ENCODE data around the gene SELENOF. TPM values are rescaled to one million over a fixed set of nuclear protein-coding genes. Genes with fewer than 3 reads are reported as not detected.

Gene SELENOF
- total RNA-seq, 1 experiment from 2014 or later = 175 TPM

- TF ChIP-seq ZFX (IDR thresholded peaks at IDR 0.05) (no peak), SIN3A (IDR thresholded peaks at IDR 0.05; ENCODE audit: low read depth) (no peak), EZH2 (IDR thresholded peaks at IDR 0.05) (no peak), RAD21 (IDR thresholded peaks at IDR 0.05; ENCODE audit: low read depth) (no peak)
These were observed 14.9 kb upstream of the SELENOF start (continued) for GRCh38 chr1:86928819-86929218.

DNA sequence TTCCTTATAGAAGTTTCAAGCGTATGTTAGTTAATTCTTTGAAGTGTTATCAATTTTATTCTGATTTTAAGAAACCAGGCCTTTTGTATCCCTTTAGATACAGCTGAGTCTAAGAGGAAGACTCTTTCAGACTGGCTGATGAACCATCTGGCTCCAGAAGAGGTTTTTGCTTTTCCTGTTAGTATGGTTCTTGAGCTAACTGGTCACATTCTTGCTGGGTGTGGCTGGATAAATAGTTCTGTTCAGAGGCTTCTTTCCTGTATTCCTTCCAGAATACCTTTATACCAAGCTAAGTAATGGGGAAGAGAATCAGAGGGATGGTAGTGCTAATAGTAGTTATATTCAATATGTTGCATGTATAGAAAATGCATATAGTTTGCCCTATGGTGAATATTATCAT, 13.0 kb upstream of the SELENOF start:
- no peak overlapping the region for H3K27ac ChIP-seq (ENCODE audit: low read depth, low read length)
- no peak overlapping the region for H3K4me2 ChIP-seq (ENCODE audit: low read length)
- peaks cover 0 to 5% of the 10 kb centered on the region in 2 experiments; a peak in 1 of 4 replicates for H3K9me3 ChIP-seq (ENCODE audit: control insufficient read depth in 1 of 2, insufficient read depth in 1 of 2, low read depth in 1 of 2, low read length in 2 of 2)
- TF ChIP-seq FOSL1 (IDR thresholded peaks at IDR 0.05; ENCODE audit: low read depth) = no peak
- H3K79me2 ChIP-seq (ENCODE audit: insufficient read depth, low read length) = peaks cover 67% of the 10 kb centered on the region
- ATAC-seq (no peak), DNase-seq (ENCODE audit: low read depth, low spot score) (no peak)
- H3K9me2 ChIP-seq (ENCODE audit: insufficient read depth) = no peaks in the 10 kb centered on the region
- no TSS peak for BruUV-seq (replicated peaks)
- RAD21 ChIA-PET (ENCODE audit: low non-redundant PET in 1 of 2, low total read pairs in 2 of 2, uncharacterized antibody in 2 of 2, unreplicated experiment in 2 of 2) = no interaction called here
- no peak overlapping the region for H2AFZ ChIP-seq (ENCODE audit: low read depth, low read length, poor library complexity, severe bottlenecking)
- POLR2A ChIA-PET = no interaction called here
- H3K4me3 ChIP-seq (replicated peaks in 1 of 2; ENCODE audit: low read depth in 1 of 2, low read length in 2 of 2) = no peak overlapping the region
- H3K9ac ChIP-seq (ENCODE audit: low read length) = no peak overlapping the region
- peaks cover 0 to 1% of the 10 kb centered on the region in 2 experiments; a peak in 1 of 4 replicates for H3K36me3 ChIP-seq (ENCODE audit: control insufficient read depth in 1 of 2, insufficient read depth in 2 of 2, low read length in 2 of 2)
- peaks cover 4% of the 10 kb centered on the region; the same call in 1 of the 2 replicates for H4K20me1 ChIP-seq (ENCODE audit: insufficient read depth)
- intact Hi-C loops (cut with micrococcal nuclease) = no loop called here
- no peaks in the 10 kb centered on the region for H3K4me1 ChIP-seq (ENCODE audit: control insufficient read depth in 1 of 2, insufficient read depth in 2 of 2, low read length in 2 of 2)
- CTCF ChIA-PET = no interaction called here
- no peaks in the 10 kb centered on the region for H3K27me3 ChIP-seq (ENCODE audit: insufficient read depth, low read length)

DNA sequence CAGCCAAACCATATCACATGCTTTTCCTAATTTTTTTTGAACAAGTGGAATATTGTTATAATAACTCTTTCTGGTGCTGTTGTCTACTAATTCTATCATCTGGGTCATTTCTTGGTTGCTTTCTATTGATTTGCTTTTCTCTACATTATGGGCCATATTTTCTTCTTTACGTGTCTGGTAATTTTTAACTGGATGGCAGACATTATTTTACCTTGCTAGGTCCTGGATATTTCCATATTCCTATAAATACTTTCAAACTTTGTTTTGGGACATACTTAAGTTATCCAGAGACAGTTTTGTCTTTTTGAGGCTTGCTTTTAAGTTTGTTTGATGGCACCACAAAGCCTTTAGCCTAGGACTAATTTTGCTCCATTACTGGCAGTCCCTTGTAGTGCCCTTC, 11.8 kb upstream of the SELENOF start:
- no peak overlapping the region for H3K9ac ChIP-seq (ENCODE audit: low read length)
- DNase-seq (ENCODE audit: low read depth, low spot score) (no peak), ATAC-seq (no peak)
- no peaks in the 10 kb centered on the region for H3K27me3 ChIP-seq (ENCODE audit: insufficient read depth, low read length)
- H3K4me2 ChIP-seq (ENCODE audit: low read length) = no peak overlapping the region
- no peak overlapping the region for H3K27ac ChIP-seq (ENCODE audit: low read depth, low read length)
- H3K9me3 ChIP-seq (ENCODE audit: control insufficient read depth in 1 of 2, insufficient read depth in 1 of 2, low read depth in 1 of 2, low read length in 2 of 2) = peaks cover 0 to 5% of the 10 kb centered on the region in 2 experiments; a peak in 1 of 4 replicates
- intact Hi-C loops (cut with micrococcal nuclease) = no loop called here
- H3K4me1 ChIP-seq (ENCODE audit: control insufficient read depth in 1 of 2, insufficient read depth in 2 of 2, low read length in 2 of 2) = no peaks in the 10 kb centered on the region
- H3K36me3 ChIP-seq (ENCODE audit: control insufficient read depth in 1 of 2, insufficient read depth in 2 of 2, low read length in 2 of 2) = peaks cover 0 to 4% of the 10 kb centered on the region in 2 experiments; a peak in 1 of 4 replicates
- H4K20me1 ChIP-seq (ENCODE audit: insufficient read depth) = peaks cover 4% of the 10 kb centered on the region; the same call in 1 of the 2 replicates
- BruUV-seq (replicated peaks) = no TSS peak
- ChIA-PET RAD21 (ENCODE audit: low non-redundant PET in 1 of 2, low total read pairs in 2 of 2, uncharacterized antibody in 2 of 2, unreplicated experiment in 2 of 2) (no interaction called here), CTCF (no interaction called here), POLR2A (no interaction called here)
- H3K79me2 ChIP-seq (ENCODE audit: insufficient read depth, low read length) = peaks cover 64% of the 10 kb centered on the region
- no peak overlapping the region for H2AFZ ChIP-seq (ENCODE audit: low read depth, low read length, poor library complexity, severe bottlenecking)
- no peak overlapping the region for H3K4me3 ChIP-seq (replicated peaks in 1 of 2; ENCODE audit: low read depth in 1 of 2, low read length in 2 of 2)
- no peaks in the 10 kb centered on the region for H3K9me2 ChIP-seq (ENCODE audit: insufficient read depth)
- TF ChIP-seq ELF1 (IDR thresholded peaks at IDR 0.05; ENCODE audit: borderline replicate concordance, low read depth) (no peak), POLR2A (IDR thresholded peaks at IDR 0.05; ENCODE audit: borderline replicate concordance, extremely low read depth, insufficient read depth, insufficient read length) (no peak), SIN3A (IDR thresholded peaks at IDR 0.05; ENCODE audit: low read depth) (no peak), EZH2 (IDR thresholded peaks at IDR 0.05) (no peak), JUND (IDR thresholded peaks at IDR 0.05) (no peak), REST (IDR thresholded peaks at IDR 0.05; ENCODE audit: low read depth) (no peak), SRF (IDR thresholded peaks at IDR 0.05; ENCODE audit: low read depth) (no peak), CEBPB (IDR thresholded peaks at IDR 0.05; ENCODE audit: low read depth) (no peak)
- TF ChIP-seq, protein P1, sequence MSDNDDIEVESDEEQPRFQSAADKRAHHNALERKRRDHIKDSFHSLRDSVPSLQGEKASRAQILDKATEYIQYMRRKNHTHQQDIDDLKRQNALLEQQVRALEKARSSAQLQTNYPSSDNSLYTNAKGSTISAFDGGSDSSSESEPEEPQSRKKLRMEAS (IDR thresholded peaks at IDR 0.05) = no peak
- TF ChIP-seq, protein P2, sequence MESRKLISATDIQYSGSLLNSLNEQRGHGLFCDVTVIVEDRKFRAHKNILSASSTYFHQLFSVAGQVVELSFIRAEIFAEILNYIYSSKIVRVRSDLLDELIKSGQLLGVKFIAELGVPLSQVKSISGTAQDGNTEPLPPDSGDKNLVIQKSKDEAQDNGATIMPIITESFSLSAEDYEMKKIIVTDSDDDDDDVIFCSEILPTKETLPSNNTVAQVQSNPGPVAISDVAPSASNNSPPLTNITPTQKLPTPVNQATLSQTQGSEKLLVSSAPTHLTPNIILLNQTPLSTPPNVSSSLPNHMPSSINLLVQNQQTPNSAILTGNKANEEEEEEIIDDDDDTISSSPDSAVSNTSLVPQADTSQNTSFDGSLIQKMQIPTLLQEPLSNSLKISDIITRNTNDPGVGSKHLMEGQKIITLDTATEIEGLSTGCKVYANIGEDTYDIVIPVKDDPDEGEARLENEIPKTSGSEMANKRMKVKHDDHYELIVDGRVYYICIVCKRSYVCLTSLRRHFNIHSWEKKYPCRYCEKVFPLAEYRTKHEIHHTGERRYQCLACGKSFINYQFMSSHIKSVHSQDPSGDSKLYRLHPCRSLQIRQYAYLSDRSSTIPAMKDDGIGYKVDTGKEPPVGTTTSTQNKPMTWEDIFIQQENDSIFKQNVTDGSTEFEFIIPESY (IDR thresholded peaks at IDR 0.05; ENCODE audit: extremely low read depth, insufficient replicate concordance, low read length) = no peak
